ES-I3 (cell line): ENCODE measurements around the gene PEX13.
A peak's percentile ranks its signal among the peaks of the same experiment; 100 is the strongest.
"Not testable (repeated sequence)": the region's sequence is repeated elsewhere in the genome, so short reads cannot be mapped to it uniquely, and the experiment has no call there.

Experiments used
- H3K36me3 ChIP-seq: 2 replicates; pipeline ENCODE4 v1.6.1; 2013; ENCODE audit warnings: mild to moderate bottlenecking, low read length, control low read depth, moderate library complexity; ENCODE audit not compliant: insufficient read depth
- H3K4me1 ChIP-seq: 2 replicates; pipeline ENCODE4 v1.6.1; 2013; ENCODE audit warnings: mild to moderate bottlenecking, control low read depth, low read length; ENCODE audit not compliant: insufficient read depth
- H3K9ac ChIP-seq: 2 replicates; pipeline ENCODE4 v1.6.1; 2013; ENCODE audit warnings: low read depth, mild to moderate bottlenecking, low read length, moderate library complexity
- H3K9me3 ChIP-seq: 2 replicates; pipeline ENCODE4 v1.6.1; 2013; ENCODE audit warnings: mild to moderate bottlenecking, low read length, moderate library complexity; ENCODE audit not compliant: control insufficient read depth, insufficient read depth

Gene PEX13

GRCh38 chr2:61017003-61017555 is 441 bp upstream of the PEX13 start:
- Histone ChIP-seq H3K9me3 (no peaks in the 10 kb centered on the region), H3K9ac (peak overlapping the region; percentile 97), H3K4me1 (no peaks in the 10 kb centered on the region), H3K36me3 (no peaks in the 10 kb centered on the region)

- Histone ChIP-seq H3K4me1 (no peaks in the 10 kb centered on the region), H3K36me3 (no peaks in the 10 kb centered on the region), H3K9ac (peak overlapping the region; percentile 97), H3K9me3 (no peaks in the 10 kb centered on the region)
Measured at GRCh38 chr2:61018318-61018755, 817 bp downstream of the PEX13 start.

- no peaks in the 10 kb centered on the region for H3K4me1 ChIP-seq
- H3K36me3 ChIP-seq = no peaks in the 10 kb centered on the region
- no peaks in the 10 kb centered on the region for H3K9me3 ChIP-seq
- H3K9ac ChIP-seq = peak overlapping the region; percentile 97
Measured at GRCh38 chr2:61018798-61019197, 1.3 kb downstream of the PEX13 start.

GRCh38 chr2:61021228-61021660 is 3.7 kb downstream of the PEX13 start:
- no peaks in the 10 kb centered on the region for H3K36me3 ChIP-seq
- H3K4me1 ChIP-seq = no peaks in the 10 kb centered on the region
- no peak overlapping the region for H3K9ac ChIP-seq
- H3K9me3 ChIP-seq = no peaks in the 10 kb centered on the region

GRCh38 chr2:61023670-61024069 is 6.2 kb downstream of the PEX13 start:
- H3K9ac ChIP-seq = no peak overlapping the region
- H3K9me3 ChIP-seq = no peaks in the 10 kb centered on the region
- no peaks in the 10 kb centered on the region for H3K36me3 ChIP-seq
- H3K4me1 ChIP-seq = no peaks in the 10 kb centered on the region

- no peaks in the 10 kb centered on the region; the same call in none of the 2 replicates for H3K9me3 ChIP-seq
- no peak overlapping the region for H3K9ac ChIP-seq
- no peaks in the 10 kb centered on the region for H3K4me1 ChIP-seq
- peaks cover 4% of the 10 kb centered on the region for H3K36me3 ChIP-seq
Measured at GRCh38 chr2:61029533-61029932, 12.0 kb downstream of the PEX13 start.

- H3K36me3 ChIP-seq, H3K4me1 ChIP-seq, H3K9me3 ChIP-seq, H3K9ac ChIP-seq: not testable (repeated sequence)
Measured at GRCh38 chr2:61034592-61034991, 17.1 kb downstream of the PEX13 start.

- not testable (repeated sequence) for H3K36me3 ChIP-seq, H3K9me3 ChIP-seq, H3K4me1 ChIP-seq
Measured at GRCh38 chr2:61036643-61037042, 19.1 kb downstream of the PEX13 start.

GRCh38 chr2:61042807-61043206 is 25.3 kb downstream of the PEX13 start:
- no peaks in the 10 kb centered on the region for H3K9me3 ChIP-seq
- no peaks in the 10 kb centered on the region for H3K36me3 ChIP-seq
- H3K4me1 ChIP-seq = no peaks in the 10 kb centered on the region
- H3K9ac ChIP-seq = no peak overlapping the region

More at GRCh38 chr2:61036643-61037042, 19.1 kb downstream of the PEX13 start:
- not testable (repeated sequence) for H3K9ac ChIP-seq

- Histone ChIP-seq H3K9ac (no peak overlapping the region), H3K9me3 (no peaks in the 10 kb centered on the region), H3K4me1 (no peaks in the 10 kb centered on the region), H3K36me3 (no peaks in the 10 kb centered on the region)
Measured at GRCh38 chr2:61044636-61045035, 27.1 kb downstream of the PEX13 start.

GRCh38 chr2:61045226-61045625 is 27.7 kb downstream of the PEX13 start:
- no peaks in the 10 kb centered on the region for H3K36me3 ChIP-seq
- no peak overlapping the region for H3K9ac ChIP-seq
- H3K4me1 ChIP-seq = no peaks in the 10 kb centered on the region
- H3K9me3 ChIP-seq = no peaks in the 10 kb centered on the region

- H3K9ac ChIP-seq = no peak overlapping the region
- H3K36me3 ChIP-seq = no peaks in the 10 kb centered on the region
Measured at GRCh38 chr2:61045999-61046398, 28.5 kb downstream of the PEX13 start.

GRCh38 chr2:61055557-61055956 is 38.0 kb downstream of the PEX13 start:
- Histone ChIP-seq H3K36me3 (no peaks in the 10 kb centered on the region), H3K9me3 (no peaks in the 10 kb centered on the region), H3K9ac (no peak overlapping the region), H3K4me1 (no peaks in the 10 kb centered on the region)

More at GRCh38 chr2:61045999-61046398, 28.5 kb downstream of the PEX13 start:
- Histone ChIP-seq H3K9me3 (no peaks in the 10 kb centered on the region), H3K4me1 (no peaks in the 10 kb centered on the region)

- no peak overlapping the region for H3K9ac ChIP-seq
- no peaks in the 10 kb centered on the region for H3K4me1 ChIP-seq
- no peaks in the 10 kb centered on the region for H3K36me3 ChIP-seq
- no peaks in the 10 kb centered on the region for H3K9me3 ChIP-seq
Measured at GRCh38 chr2:61057562-61057961, 40.0 kb downstream of the PEX13 start.

- no peaks in the 10 kb centered on the region for H3K36me3 ChIP-seq
- no peaks in the 10 kb centered on the region for H3K9me3 ChIP-seq
- H3K4me1 ChIP-seq = no peaks in the 10 kb centered on the region
- H3K9ac ChIP-seq = no peak overlapping the region
Measured at GRCh38 chr2:61059382-61059781, 41.9 kb downstream of the PEX13 start.
